Right lobe of liver (tissue), 4 donors: ENCODE data around the gene PDE10A.

ENCODE experiments used
- POLR2A ChIP-seq: fragments of 450-650 bp; IDR thresholded peaks from one replicate; pipeline ENCODE4 v1.6.1; 2017; ENCODE audit warnings: antibody characterized with exemption, mild to moderate bottlenecking
- TF ChIP-seq, protein P1 (sequence below), 4 donors: fragments of 200-600 bp in 3 of 4; fragments of 450-650 bp in 1 of 4; IDR thresholded peaks; one replicate each; pipeline versions ENCODE4 v1.5.1 to v1.8.0; 2016 to 2022; ENCODE audit warnings: antibody characterized with exemption in 4 of 4, mild to moderate bottlenecking in 2 of 4
- donor health status: DM: no; HTN: no; CAD: no.
- donor health status: DM: no; HTN: no; CAD: no.
- donor health status: DM: no; HTN: yes; CAD: no.

DNA sequence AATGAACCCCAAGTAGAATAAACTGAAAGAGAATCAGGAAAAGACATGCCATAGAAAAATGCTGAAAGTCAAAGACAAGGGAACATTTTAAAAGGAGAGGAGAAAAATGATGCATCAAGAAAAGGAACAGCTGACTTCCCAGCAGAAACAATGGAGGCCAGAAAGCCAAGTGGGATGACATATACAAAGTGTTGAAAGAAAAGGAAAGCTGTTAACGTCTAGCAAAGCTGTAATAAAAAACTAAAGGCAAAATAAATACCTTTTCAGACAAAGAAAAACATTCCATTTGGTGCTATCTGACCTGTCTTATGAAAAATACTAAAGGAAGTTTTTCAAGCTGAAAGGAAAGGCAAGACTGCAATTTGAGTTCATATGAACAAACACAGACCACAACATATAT lies 34.1 kb upstream of the PDE10A start:
- no peak for TF ChIP-seq POLR2A
- TF ChIP-seq, protein P1, sequence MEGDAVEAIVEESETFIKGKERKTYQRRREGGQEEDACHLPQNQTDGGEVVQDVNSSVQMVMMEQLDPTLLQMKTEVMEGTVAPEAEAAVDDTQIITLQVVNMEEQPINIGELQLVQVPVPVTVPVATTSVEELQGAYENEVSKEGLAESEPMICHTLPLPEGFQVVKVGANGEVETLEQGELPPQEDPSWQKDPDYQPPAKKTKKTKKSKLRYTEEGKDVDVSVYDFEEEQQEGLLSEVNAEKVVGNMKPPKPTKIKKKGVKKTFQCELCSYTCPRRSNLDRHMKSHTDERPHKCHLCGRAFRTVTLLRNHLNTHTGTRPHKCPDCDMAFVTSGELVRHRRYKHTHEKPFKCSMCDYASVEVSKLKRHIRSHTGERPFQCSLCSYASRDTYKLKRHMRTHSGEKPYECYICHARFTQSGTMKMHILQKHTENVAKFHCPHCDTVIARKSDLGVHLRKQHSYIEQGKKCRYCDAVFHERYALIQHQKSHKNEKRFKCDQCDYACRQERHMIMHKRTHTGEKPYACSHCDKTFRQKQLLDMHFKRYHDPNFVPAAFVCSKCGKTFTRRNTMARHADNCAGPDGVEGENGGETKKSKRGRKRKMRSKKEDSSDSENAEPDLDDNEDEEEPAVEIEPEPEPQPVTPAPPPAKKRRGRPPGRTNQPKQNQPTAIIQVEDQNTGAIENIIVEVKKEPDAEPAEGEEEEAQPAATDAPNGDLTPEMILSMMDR (IDR thresholded peaks at IDR 0.05) = no peak
